AG04450 (cell line): ENCODE measurements around the gene ATP11B. TPM values are rescaled to one million over a fixed set of nuclear protein-coding genes. Genes with fewer than 3 reads are reported as not detected.

Experiments
- CTCF ChIA-PET: fragments of 300-600, 350-600 bp; formaldehyde crosslinking; extraction: SDS; loops from one replicate; lab custom pipeline; 2022; ENCODE audit warnings: antibody characterized with exemption, inconsistent platforms; lab: Charles Lee
- POLR2A ChIA-PET: fragments of 350-600 bp; formaldehyde crosslinking; extraction: SDS; loops from one replicate; lab custom pipeline; 2021; ENCODE audit warnings: antibody characterized with exemption, inconsistent platforms; lab: Yijun Ruan, JAX
- DNase-seq: peaks from one replicate; pipeline ENCODE4 v3.0.0-alpha.2; 2011; ENCODE audit warnings: low read depth, low spot score
- H3K27ac ChIP-seq: one replicate; pipeline ENCODE4 v1.5.1; 2012; ENCODE audit warnings: low read depth, low read length, control low read depth
- H3K27me3 ChIP-seq: one replicate; pipeline ENCODE4 v1.6.0; 2012; ENCODE audit warnings: low read length; ENCODE audit not compliant: control insufficient read depth, insufficient read depth
- H3K4me3 ChIP-seq: 2 replicates; pipeline ENCODE4 v1.5.1; 2011; ENCODE audit warnings: mild to moderate bottlenecking, low read depth, low read length, control low read depth
- H3K9me3 ChIP-seq: 2 replicates; pipeline ENCODE4 v1.5.1; 2012; ENCODE audit warnings: low read length; ENCODE audit not compliant: control insufficient read depth, insufficient read depth
- CTCF ChIP-seq: IDR thresholded peaks from 2 replicates; pipeline ENCODE4 v1.5.1; 2011; ENCODE audit warnings: low read depth, low read length, control low read depth, inconsistent platforms
- polyA plus RNA-seq: library from polyadenylated mRNA; depleted of rRNA; stranded (reverse); fragments of >200 nt; gene quantifications from 2 replicates; pipeline ENCODE4 v1.2.3, GENCODE V29; 2011

Gene ATP11B
- polyA plus RNA-seq, 1 experiment, result 24.5 TPM

GRCh38 chr3:182843478-182843877, 50.2 kb downstream of the ATP11B start:
- CTCF ChIA-PET, result interaction anchor here (1.7 kb wide), 1 partner anchor 129 kb away, joined by 5 read pairs; no protein-coding TSS in a partner anchor
- POLR2A ChIA-PET, result no interaction called here
- no peak for TF ChIP-seq CTCF
- H3K27me3 ChIP-seq, result no peaks in the 10 kb centered on the region
- no peaks in the 10 kb centered on the region for H3K9me3 ChIP-seq
- no peak overlapping the region for H3K4me3 ChIP-seq
- H3K27ac ChIP-seq, result no peak overlapping the region
- no peak for DNase-seq

- H3K27ac ChIP-seq, result no peak overlapping the region
- POLR2A ChIA-PET, result no interaction called here
- CTCF ChIA-PET, result no interaction called here
- no peak for DNase-seq
- H3K9me3 ChIP-seq, result no peaks in the 10 kb centered on the region
- no peak overlapping the region for H3K4me3 ChIP-seq
- H3K27me3 ChIP-seq, result no peaks in the 10 kb centered on the region
- no peak for TF ChIP-seq CTCF
Observed at GRCh38 chr3:182848906-182849305, 55.6 kb downstream of the ATP11B start.

- H3K27ac ChIP-seq, result no peak overlapping the region
- no peaks in the 10 kb centered on the region for H3K9me3 ChIP-seq
- POLR2A ChIA-PET, result no interaction called here
- CTCF ChIA-PET, result no interaction called here
- TF ChIP-seq CTCF, result no peak
- no peaks in the 10 kb centered on the region for H3K27me3 ChIP-seq
- DNase-seq, result no peak
- H3K4me3 ChIP-seq, result no peak overlapping the region
Observed at GRCh38 chr3:182855076-182855475, 61.8 kb downstream of the ATP11B start.

- no peak overlapping the region for H3K4me3 ChIP-seq
- no peaks in the 10 kb centered on the region for H3K9me3 ChIP-seq
- no peak overlapping the region for H3K27ac ChIP-seq
- DNase-seq, result no peak
- H3K27me3 ChIP-seq, result no peaks in the 10 kb centered on the region
- POLR2A ChIA-PET, result no interaction called here
- CTCF ChIA-PET, result no interaction called here
- TF ChIP-seq CTCF, result no peak
Observed at GRCh38 chr3:182861348-182861747, 68.0 kb downstream of the ATP11B start.

- POLR2A ChIA-PET, result interaction anchor here (0.7 kb wide), 1 partner anchor 148 kb away, joined by 4 read pairs; no protein-coding TSS in a partner anchor
- Histone ChIP-seq H3K27me3 (no peaks in the 10 kb centered on the region), H3K4me3 (no peak overlapping the region), H3K27ac (no peak overlapping the region), H3K9me3 (no peaks in the 10 kb centered on the region)
- CTCF ChIA-PET, result no interaction called here
- no peak for DNase-seq
- no peak for TF ChIP-seq CTCF
Observed at GRCh38 chr3:182862159-182862860, 69.0 kb downstream of the ATP11B start.
